Measurements from ENCODE around the gene SMAD3.

GRCh38 chr15:67208396-67208795 is 143.0 kb downstream of the SMAD3 start:
- TF ChIP-seq, protein P1, sequence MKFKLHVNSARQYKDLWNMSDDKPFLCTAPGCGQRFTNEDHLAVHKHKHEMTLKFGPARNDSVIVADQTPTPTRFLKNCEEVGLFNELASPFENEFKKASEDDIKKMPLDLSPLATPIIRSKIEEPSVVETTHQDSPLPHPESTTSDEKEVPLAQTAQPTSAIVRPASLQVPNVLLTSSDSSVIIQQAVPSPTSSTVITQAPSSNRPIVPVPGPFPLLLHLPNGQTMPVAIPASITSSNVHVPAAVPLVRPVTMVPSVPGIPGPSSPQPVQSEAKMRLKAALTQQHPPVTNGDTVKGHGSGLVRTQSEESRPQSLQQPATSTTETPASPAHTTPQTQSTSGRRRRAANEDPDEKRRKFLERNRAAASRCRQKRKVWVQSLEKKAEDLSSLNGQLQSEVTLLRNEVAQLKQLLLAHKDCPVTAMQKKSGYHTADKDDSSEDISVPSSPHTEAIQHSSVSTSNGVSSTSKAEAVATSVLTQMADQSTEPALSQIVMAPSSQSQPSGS (IDR thresholded peaks at IDR 0.05; ENCODE audit: low read length), result no peak
- TF ChIP-seq, protein P2, sequence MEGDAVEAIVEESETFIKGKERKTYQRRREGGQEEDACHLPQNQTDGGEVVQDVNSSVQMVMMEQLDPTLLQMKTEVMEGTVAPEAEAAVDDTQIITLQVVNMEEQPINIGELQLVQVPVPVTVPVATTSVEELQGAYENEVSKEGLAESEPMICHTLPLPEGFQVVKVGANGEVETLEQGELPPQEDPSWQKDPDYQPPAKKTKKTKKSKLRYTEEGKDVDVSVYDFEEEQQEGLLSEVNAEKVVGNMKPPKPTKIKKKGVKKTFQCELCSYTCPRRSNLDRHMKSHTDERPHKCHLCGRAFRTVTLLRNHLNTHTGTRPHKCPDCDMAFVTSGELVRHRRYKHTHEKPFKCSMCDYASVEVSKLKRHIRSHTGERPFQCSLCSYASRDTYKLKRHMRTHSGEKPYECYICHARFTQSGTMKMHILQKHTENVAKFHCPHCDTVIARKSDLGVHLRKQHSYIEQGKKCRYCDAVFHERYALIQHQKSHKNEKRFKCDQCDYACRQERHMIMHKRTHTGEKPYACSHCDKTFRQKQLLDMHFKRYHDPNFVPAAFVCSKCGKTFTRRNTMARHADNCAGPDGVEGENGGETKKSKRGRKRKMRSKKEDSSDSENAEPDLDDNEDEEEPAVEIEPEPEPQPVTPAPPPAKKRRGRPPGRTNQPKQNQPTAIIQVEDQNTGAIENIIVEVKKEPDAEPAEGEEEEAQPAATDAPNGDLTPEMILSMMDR (IDR thresholded peaks at IDR 0.05; ENCODE audit: control extremely low read depth in 1 of 3, insufficient read depth in 1 of 3, low read depth in 1 of 3, low read length in 3 of 3), result no peak
- TF ChIP-seq RFX5 (IDR thresholded peaks at IDR 0.05; ENCODE audit: borderline replicate concordance, low read depth, low read length) (no peak), TEAD4 (IDR thresholded peaks at IDR 0.05; ENCODE audit: low read depth, low read length) (no peak), POLR2A (IDR thresholded peaks at IDR 0.05; ENCODE audit: control extremely low read depth in 1 of 2, low read depth in 2 of 2, low read length in 2 of 2) (no peak)

All from H1 (cell line).